Measurements from ENCODE around the gene SRD5A3. TPM values are rescaled to one million over a fixed set of nuclear protein-coding genes. Genes with fewer than 3 reads are reported as not detected.
"Not testable (repeated sequence)": the region's sequence is repeated elsewhere in the genome, so short reads cannot be mapped to it uniquely, and the experiment has no call there.

The SRD5A3 gene
- total RNA-seq, 2 donors from 2014 or later: 5.4 to 6.4 TPM

DNA sequence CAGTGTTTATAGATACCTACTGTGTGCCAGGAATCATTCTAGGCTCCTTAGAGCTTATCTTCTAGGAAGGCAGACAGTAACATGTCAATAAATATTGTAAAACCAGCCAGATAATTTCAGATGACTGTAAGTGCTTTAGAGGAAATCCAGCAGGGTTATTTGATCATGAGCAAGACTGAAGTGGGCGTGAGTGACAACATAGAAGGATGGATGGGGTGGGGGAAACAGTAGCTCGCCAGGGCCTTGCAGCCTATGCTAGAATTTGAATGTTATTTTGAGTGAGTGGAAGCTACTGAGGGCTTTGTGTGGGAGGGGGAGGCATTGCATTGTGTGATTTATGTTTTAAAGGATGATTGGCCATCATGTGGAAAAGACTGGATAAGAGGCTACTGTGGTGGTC is 6.7 kb downstream of the SRD5A3 start:
- DNase-seq (ENCODE audit: low spot score): no peak
- TF ChIP-seq, protein P1, sequence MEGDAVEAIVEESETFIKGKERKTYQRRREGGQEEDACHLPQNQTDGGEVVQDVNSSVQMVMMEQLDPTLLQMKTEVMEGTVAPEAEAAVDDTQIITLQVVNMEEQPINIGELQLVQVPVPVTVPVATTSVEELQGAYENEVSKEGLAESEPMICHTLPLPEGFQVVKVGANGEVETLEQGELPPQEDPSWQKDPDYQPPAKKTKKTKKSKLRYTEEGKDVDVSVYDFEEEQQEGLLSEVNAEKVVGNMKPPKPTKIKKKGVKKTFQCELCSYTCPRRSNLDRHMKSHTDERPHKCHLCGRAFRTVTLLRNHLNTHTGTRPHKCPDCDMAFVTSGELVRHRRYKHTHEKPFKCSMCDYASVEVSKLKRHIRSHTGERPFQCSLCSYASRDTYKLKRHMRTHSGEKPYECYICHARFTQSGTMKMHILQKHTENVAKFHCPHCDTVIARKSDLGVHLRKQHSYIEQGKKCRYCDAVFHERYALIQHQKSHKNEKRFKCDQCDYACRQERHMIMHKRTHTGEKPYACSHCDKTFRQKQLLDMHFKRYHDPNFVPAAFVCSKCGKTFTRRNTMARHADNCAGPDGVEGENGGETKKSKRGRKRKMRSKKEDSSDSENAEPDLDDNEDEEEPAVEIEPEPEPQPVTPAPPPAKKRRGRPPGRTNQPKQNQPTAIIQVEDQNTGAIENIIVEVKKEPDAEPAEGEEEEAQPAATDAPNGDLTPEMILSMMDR (IDR thresholded peaks at IDR 0.05): no peak
- Histone ChIP-seq H3K4me1 (ENCODE audit: control insufficient read depth in 1 of 2, low read depth in 2 of 2) (peaks cover 3 to 12% of the 10 kb centered on the region in 2 donors), H3K9me3 (no peaks in the 10 kb centered on the region), H3K36me3 (no peaks in the 10 kb centered on the region), H3K4me3 (no peak overlapping the region), H3K27ac (no peak overlapping the region), H3K27me3 (replicated peaks; ENCODE audit: insufficient read depth) (no peaks in the 10 kb centered on the region)
- no peak for ATAC-seq (ENCODE audit: insufficient number of reproducible peaks, low FRiP score, low read depth)

DNA sequence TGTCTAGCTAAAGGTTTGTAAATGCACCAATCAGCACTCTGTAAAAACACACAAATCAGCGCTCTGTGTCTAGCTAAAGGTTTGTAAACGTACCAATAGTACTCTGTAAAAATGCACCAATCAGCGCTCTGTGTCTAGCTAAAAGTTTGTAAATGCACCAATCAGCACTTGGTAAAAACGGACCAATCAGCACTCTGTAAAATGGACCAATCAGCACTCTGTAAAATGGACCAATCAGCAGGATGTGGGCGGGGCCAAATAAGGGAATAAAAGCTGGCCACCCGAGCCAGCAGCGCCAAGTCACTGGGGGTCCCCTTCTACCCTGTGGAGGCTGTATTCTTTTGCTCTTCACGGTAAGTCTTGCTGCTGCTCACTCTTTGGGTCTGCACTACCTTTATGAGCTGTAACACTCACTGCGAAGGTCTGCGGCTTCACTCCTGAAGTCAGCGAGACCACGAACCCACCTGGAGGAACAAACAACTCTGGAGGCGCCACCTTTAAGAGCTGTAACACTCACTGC is 7.2 kb downstream of the SRD5A3 start:
- not testable (repeated sequence) for H3K4me3 ChIP-seq; ATAC-seq (ENCODE audit: insufficient number of reproducible peaks, low FRiP score, low read depth); H3K36me3 ChIP-seq; DNase-seq (ENCODE audit: low spot score); H3K9me3 ChIP-seq; H3K27ac ChIP-seq; H3K27me3 ChIP-seq (replicated peaks; ENCODE audit: insufficient read depth)
- H3K4me1 ChIP-seq (ENCODE audit: control insufficient read depth in 1 of 2, low read depth in 2 of 2): peaks cover 8 to 17% of the 10 kb centered on the region in 2 donors

DNA sequence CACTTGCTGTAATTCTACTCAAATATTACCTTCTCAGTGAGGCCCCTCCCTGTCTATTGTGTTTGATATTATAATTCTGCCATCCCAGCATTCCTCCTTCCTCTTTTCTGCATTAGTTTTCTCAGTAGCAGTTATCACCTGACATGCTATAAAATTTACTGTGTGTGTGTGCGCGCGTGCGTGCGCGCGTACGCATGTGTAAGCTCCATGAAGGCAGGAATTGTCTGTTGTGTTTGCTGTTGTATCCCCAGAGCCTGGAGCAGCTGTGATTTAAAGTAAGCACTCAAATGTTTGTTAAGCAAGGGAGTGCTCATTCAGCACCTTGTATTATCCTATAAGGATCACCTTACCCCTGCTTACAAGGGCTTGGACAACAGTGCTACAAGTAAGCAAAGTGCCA is 8.6 kb downstream of the SRD5A3 start:
- Histone ChIP-seq H3K4me3 (no peak overlapping the region), H3K27ac (no peak overlapping the region), H3K27me3 (replicated peaks; ENCODE audit: insufficient read depth) (no peaks in the 10 kb centered on the region), H3K4me1 (ENCODE audit: control insufficient read depth in 1 of 2, low read depth in 2 of 2) (peaks cover 20 to 31% of the 10 kb centered on the region in 2 donors), H3K36me3 (no peaks in the 10 kb centered on the region), H3K9me3 (no peaks in the 10 kb centered on the region)
- no peak for ATAC-seq (ENCODE audit: insufficient number of reproducible peaks, low FRiP score, low read depth)
- TF ChIP-seq, protein P1 (IDR thresholded peaks at IDR 0.05): no peak
- no peak for DNase-seq (ENCODE audit: low spot score)

DNA sequence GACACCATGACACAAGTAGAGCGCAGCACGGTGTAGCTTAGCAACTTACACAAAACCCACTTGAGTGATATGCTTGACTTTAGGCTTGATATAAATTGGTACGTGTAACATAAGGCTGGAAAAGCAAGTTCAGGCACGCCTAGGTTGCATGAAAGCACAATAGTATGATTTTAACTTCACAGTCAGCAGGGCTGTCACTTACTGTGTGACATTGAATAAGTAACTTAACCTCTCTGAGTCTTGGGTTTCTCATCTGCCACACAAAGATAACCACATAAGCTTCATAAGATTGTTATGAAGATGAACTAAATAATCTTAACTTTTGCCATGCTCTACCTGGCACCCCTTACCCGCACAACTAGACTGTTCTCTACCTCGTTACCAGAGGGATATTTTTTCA is 9.5 kb downstream of the SRD5A3 start:
- no peak overlapping the region for H3K4me3 ChIP-seq
- ATAC-seq (ENCODE audit: insufficient number of reproducible peaks, low FRiP score, low read depth): no peak
- no peaks in the 10 kb centered on the region for H3K9me3 ChIP-seq
- H3K27me3 ChIP-seq (replicated peaks; ENCODE audit: insufficient read depth): no peaks in the 10 kb centered on the region
- DNase-seq (ENCODE audit: low spot score): no peak
- no peaks in the 10 kb centered on the region for H3K36me3 ChIP-seq
- H3K4me1 ChIP-seq (ENCODE audit: control insufficient read depth in 1 of 2, low read depth in 2 of 2): peaks cover 20 to 35% of the 10 kb centered on the region in 2 donors
- H3K27ac ChIP-seq: no peak overlapping the region
- TF ChIP-seq, protein P1 (IDR thresholded peaks at IDR 0.05): no peak

DNA sequence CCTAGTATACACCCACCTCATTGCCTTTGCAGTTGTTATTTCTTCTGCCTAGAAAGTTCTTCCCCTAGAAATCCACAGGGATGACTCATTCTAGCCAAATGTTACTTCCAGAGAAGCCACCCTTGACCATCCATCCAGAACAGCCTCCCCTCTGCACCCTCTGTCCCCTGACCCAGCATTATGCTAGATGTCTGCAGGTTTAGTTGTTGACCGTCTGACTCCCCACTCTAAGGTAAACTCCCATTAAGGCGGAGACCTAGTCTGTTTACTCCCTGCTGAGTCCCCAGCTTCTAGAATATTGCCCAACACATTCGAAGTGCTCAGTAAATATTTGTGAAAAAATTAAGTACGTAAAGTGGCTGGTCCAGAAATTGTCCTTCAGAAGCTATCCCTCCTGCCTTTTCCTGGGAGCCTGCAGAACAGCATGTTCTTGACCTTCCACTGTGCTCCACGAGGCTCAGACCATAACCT is 11.0 kb downstream of the SRD5A3 start:
- Histone ChIP-seq H3K27ac (peak overlapping the region; percentile 54 to 86), H3K27me3 (replicated peaks; ENCODE audit: insufficient read depth) (no peaks in the 10 kb centered on the region), H3K4me3 (no peak overlapping the region), H3K9me3 (no peaks in the 10 kb centered on the region), H3K4me1 (ENCODE audit: control insufficient read depth in 1 of 2, low read depth in 2 of 2) (peaks cover 20 to 35% of the 10 kb centered on the region in 2 donors), H3K36me3 (no peaks in the 10 kb centered on the region)
- ATAC-seq (ENCODE audit: insufficient number of reproducible peaks, low FRiP score, low read depth) (no peak), DNase-seq (ENCODE audit: low spot score) (no peak)
- TF ChIP-seq, protein P1 (IDR thresholded peaks at IDR 0.05): no peak

DNA sequence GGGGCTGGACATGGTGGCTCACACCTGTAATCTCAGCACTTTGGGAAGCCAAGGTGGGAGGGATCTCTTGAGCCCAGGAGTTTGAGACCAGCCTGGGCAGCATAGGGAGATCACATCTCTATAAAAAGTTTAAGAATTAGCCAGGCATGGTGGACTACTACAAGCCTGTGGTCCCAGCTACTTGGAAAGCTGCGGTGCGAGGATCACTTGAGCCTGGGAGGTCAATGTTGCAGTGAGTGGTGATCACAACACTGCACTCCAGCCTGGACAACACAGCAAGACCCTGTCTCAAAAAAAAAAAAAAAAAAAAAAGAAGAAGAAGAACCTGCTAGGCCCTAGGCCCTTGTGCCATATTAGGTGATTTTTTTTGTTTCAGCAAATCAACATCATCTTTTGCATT is 12.2 kb downstream of the SRD5A3 start:
- TF ChIP-seq, protein P1 (IDR thresholded peaks at IDR 0.05): no peak
- Histone ChIP-seq H3K27ac (peak overlapping the region; percentile 54 to 86), H3K9me3 (no peaks in the 10 kb centered on the region), H3K4me1 (ENCODE audit: control insufficient read depth in 1 of 2, low read depth in 2 of 2) (peaks cover 20 to 35% of the 10 kb centered on the region in 2 donors), H3K27me3 (replicated peaks; ENCODE audit: insufficient read depth) (no peaks in the 10 kb centered on the region), H3K36me3 (no peaks in the 10 kb centered on the region), H3K4me3 (no peak overlapping the region)
- DNase-seq (ENCODE audit: low spot score) (no peak), ATAC-seq (ENCODE audit: insufficient number of reproducible peaks, low FRiP score, low read depth) (no peak)
